Neuronal stem cell (in vitro differentiated cells): ENCODE data around the gene CEP44.

Experiments
- DNase-seq: peaks from one replicate; pipeline ENCODE4 v3.0.0-alpha.2; 2013; ENCODE audit warnings: low spot score
- H2AFZ ChIP-seq: one replicate; pipeline ENCODE4 v1.6.1; 2013; ENCODE audit warnings: mild to moderate bottlenecking, low read length, inconsistent platforms
- H2AK5ac ChIP-seq: 2 replicates; pipeline ENCODE4 v1.6.1; 2013; ENCODE audit warnings: low read depth, mild to moderate bottlenecking, inconsistent platforms, low read length, moderate library complexity, mixed read lengths
- H2BK120ac ChIP-seq: 2 replicates; pipeline ENCODE4 v1.6.1; 2013; ENCODE audit warnings: low read depth, mild to moderate bottlenecking, inconsistent platforms, low read length, moderate library complexity, mixed read lengths
- H2BK12ac ChIP-seq: one replicate; pipeline ENCODE4 v1.6.1; 2013; ENCODE audit warnings: low read length, inconsistent platforms
- H2BK15ac ChIP-seq: 2 replicates; pipeline ENCODE4 v1.6.1; 2013; ENCODE audit warnings: mild to moderate bottlenecking, low read length, inconsistent platforms, mixed read lengths
- H2BK5ac ChIP-seq: one replicate; pipeline ENCODE4 v1.6.1; 2013; ENCODE audit warnings: inconsistent platforms, mild to moderate bottlenecking, low read length, moderate library complexity
- H3K14ac ChIP-seq: one replicate; pipeline ENCODE4 v1.6.1; 2013; ENCODE audit warnings: low read length, inconsistent platforms
- H3K18ac ChIP-seq: 2 replicates; pipeline ENCODE4 v1.6.1; 2013; ENCODE audit warnings: low read length, inconsistent platforms
- H3K23ac ChIP-seq: 2 replicates; pipeline ENCODE4 v1.6.1; 2013; ENCODE audit warnings: low read depth, mild to moderate bottlenecking, mixed read lengths, low read length, inconsistent platforms; ENCODE audit not compliant: poor library complexity
- H3K27ac ChIP-seq: replicated peaks from 3 replicates; pipeline ENCODE4 v1.5.1; 2013; ENCODE audit warnings: low read length, inconsistent platforms
- H3K27me3 ChIP-seq, 3 experiments: 2 replicates each; pipeline ENCODE4 v1.6.1; 2013; ENCODE audit warnings: low read length in 3 of 3, mild to moderate bottlenecking in 2 of 3, inconsistent platforms in 1 of 3, low read depth in 1 of 3, mixed read lengths in 1 of 3, moderate library complexity in 1 of 3; ENCODE audit not compliant: control insufficient read depth in 3 of 3, insufficient read depth in 3 of 3
- H3K36me3 ChIP-seq, 2 donors: replicated peaks in 1 of 2; 2 replicates each; pipeline ENCODE4 v1.6.1; 2013; ENCODE audit warnings: low read length in 2 of 2; ENCODE audit not compliant: control insufficient read depth in 2 of 2, insufficient read depth in 2 of 2
- H3K4ac ChIP-seq: 2 replicates; pipeline ENCODE4 v1.6.1; 2013; ENCODE audit warnings: inconsistent platforms, mild to moderate bottlenecking, low read length, moderate library complexity
- H3K4me1 ChIP-seq, 2 donors: 1 replicate in 1 of 2; 2 replicates in 1 of 2; pipeline ENCODE4 v1.6.1; 2013; ENCODE audit warnings: low read length in 2 of 2, low read depth in 1 of 2; ENCODE audit not compliant: control insufficient read depth in 2 of 2, insufficient read depth in 1 of 2
- H3K4me2 ChIP-seq: one replicate; pipeline ENCODE4 v1.6.1; 2013; ENCODE audit warnings: mild to moderate bottlenecking, low read length, inconsistent platforms; ENCODE audit not compliant: insufficient read depth, poor library complexity, severe bottlenecking
- H3K4me3 ChIP-seq, 2 donors: 2 replicates each; pipeline ENCODE4 v1.5.1; 2013; ENCODE audit warnings: low read length in 2 of 2, mild to moderate bottlenecking in 2 of 2, inconsistent platforms in 1 of 2, moderate library complexity in 1 of 2
- H3K79me1 ChIP-seq: one replicate; pipeline ENCODE4 v1.6.1; 2013; ENCODE audit warnings: low read depth, mild to moderate bottlenecking, inconsistent platforms, low read length, moderate library complexity
- H3K9ac ChIP-seq: one replicate; pipeline ENCODE4 v1.6.1; 2013; ENCODE audit warnings: mild to moderate bottlenecking, low read depth, low read length, inconsistent platforms; ENCODE audit not compliant: poor library complexity
- H3K9me3 ChIP-seq, 2 donors: replicated peaks in 1 of 2; 2 replicates each; pipeline versions ENCODE3 to v1.6.1; 2013; ENCODE audit warnings: low read length in 2 of 2, mild to moderate bottlenecking in 2 of 2, inconsistent platforms in 1 of 2, low read depth in 1 of 2, mixed read lengths in 1 of 2, moderate library complexity in 1 of 2; ENCODE audit not compliant: control insufficient read depth in 2 of 2, insufficient read depth in 1 of 2
- H4K8ac ChIP-seq: one replicate; pipeline ENCODE4 v1.6.1; 2013; ENCODE audit warnings: low read depth, mild to moderate bottlenecking, inconsistent platforms, low read length, moderate library complexity
- H4K91ac ChIP-seq: one replicate; pipeline ENCODE4 v1.6.1; 2013; ENCODE audit warnings: low read length, low read depth, mild to moderate bottlenecking, inconsistent platforms; ENCODE audit not compliant: poor library complexity
- WGBS, 2 donors: extraction: QIAGEN DNeasy Blood & Tissue Kit; methylation state at CpG; one replicate each; pipeline ENCODE4 v1.1.7; 2013; ENCODE audit warnings: missing lambda C conversion rate in 2 of 2, mixed read lengths in 1 of 2; ENCODE audit not compliant: insufficient read length in 2 of 2, insufficient replicate concordance in 1 of 2; ENCODE audit errors: extremely low coverage in 2 of 2; 5-methylcytosine and 5-hydroxymethylcytosine counted together

The CEP44 gene

DNA sequence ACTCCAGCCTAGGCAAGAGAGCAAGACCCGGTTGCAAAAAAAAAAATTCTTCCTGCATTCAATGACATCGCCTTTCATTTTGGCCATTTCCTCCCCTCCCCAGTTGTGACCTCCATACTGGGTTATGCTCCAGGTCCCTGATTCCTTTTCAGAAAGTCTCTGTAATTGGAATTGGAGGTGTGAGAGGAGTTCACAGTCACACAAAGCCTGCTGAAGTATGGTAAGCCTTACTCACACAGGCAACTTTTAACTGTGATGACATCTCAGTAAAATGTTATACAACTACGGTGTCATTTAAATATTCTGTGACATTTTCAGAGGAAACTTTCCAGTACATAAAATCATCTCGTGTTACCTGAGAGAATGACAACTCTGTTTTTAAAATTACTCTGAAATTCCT is 73.6 kb downstream of the CEP44 start:
- H3K27ac ChIP-seq = no peak overlapping the region
- no peak overlapping the region for H2AK5ac ChIP-seq
- no peak overlapping the region for H2BK5ac ChIP-seq
- no peaks in the 10 kb centered on the region for H3K4me1 ChIP-seq
- H2BK120ac ChIP-seq = no peak overlapping the region
- H3K4ac ChIP-seq = no peak overlapping the region
- no CpG with 5 or more reads among the region's 4 CpGs for WGBS, 2 donors
- no peak overlapping the region for H3K14ac ChIP-seq
- H3K4me2 ChIP-seq = no peak overlapping the region
- no peak overlapping the region for H2BK12ac ChIP-seq
- no peaks in the 10 kb centered on the region for H3K79me1 ChIP-seq
- H3K27me3 ChIP-seq = no peaks in the 10 kb centered on the region
- no peaks in the 10 kb centered on the region for H3K36me3 ChIP-seq
- H3K9ac ChIP-seq = no peak overlapping the region
- no peak for DNase-seq
- no peak overlapping the region for H3K18ac ChIP-seq
- H4K8ac ChIP-seq = no peak overlapping the region
- no peak overlapping the region for H3K4me3 ChIP-seq
- H3K23ac ChIP-seq = no peak overlapping the region
- no peak overlapping the region for H4K91ac ChIP-seq
- no peak overlapping the region for H2BK15ac ChIP-seq
- no peaks in the 10 kb centered on the region for H3K9me3 ChIP-seq
- no peak overlapping the region for H2AFZ ChIP-seq

DNA sequence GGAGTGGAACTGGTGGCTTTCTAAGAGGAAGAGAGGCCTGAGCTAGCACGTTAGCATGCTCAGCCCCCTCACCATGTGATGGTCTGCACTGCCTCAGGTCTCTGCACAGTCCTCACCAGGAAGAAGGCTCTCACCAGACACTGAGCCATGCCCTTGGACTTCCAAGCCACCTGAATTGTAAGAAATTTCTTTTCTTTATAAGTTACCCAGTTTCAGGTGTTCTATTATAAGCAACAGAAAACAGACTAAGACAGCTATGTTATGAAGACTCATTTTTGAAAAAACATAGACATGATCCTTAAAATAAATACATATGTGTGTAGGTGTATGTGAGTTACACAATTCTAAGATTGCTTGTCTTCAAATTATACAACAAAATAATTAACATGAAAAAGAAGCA is 74.7 kb downstream of the CEP44 start:
- Histone ChIP-seq H3K23ac (no peak overlapping the region), H3K27ac (no peak overlapping the region), H3K9me3 (no peaks in the 10 kb centered on the region), H3K4me2 (no peak overlapping the region), H3K4me1 (no peaks in the 10 kb centered on the region), H3K14ac (no peak overlapping the region), H4K91ac (no peak overlapping the region), H3K27me3 (no peaks in the 10 kb centered on the region), H3K18ac (no peak overlapping the region), H3K36me3 (no peaks in the 10 kb centered on the region), H2AFZ (no peak overlapping the region), H2BK5ac (no peak overlapping the region), H3K4me3 (no peak overlapping the region), H2BK12ac (no peak overlapping the region), H3K79me1 (no peaks in the 10 kb centered on the region), H2BK120ac (no peak overlapping the region), H3K4ac (no peak overlapping the region), H2AK5ac (no peak overlapping the region), H2BK15ac (no peak overlapping the region), H4K8ac (no peak overlapping the region), H3K9ac (no peak overlapping the region)
- no peak for DNase-seq
- no CpG with 5 or more reads among the region's 1 CpG for WGBS, 2 donors

DNA sequence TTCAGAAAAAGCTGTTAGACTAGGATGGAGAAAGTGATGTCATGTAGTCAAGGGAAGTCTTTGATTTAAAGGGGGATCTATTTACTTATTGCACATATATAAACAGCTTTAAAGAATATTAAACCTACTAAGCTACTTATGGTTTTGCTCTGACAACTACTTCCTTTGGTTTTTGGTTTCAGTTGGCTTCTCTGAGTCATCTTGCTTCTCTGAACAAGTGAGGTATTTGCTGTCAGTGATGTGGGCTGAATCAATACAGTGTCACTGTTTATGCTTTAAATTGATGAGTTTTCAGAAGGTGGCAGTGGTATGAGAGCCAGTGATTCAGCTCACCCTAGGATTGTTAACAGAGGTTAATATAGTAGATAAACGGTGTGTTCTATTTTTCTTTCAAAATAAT is 75.1 kb downstream of the CEP44 start:
- Histone ChIP-seq H4K8ac (no peak overlapping the region), H3K9me3 (no peaks in the 10 kb centered on the region), H2BK15ac (no peak overlapping the region), H3K23ac (no peak overlapping the region), H3K4ac (no peak overlapping the region), H2AFZ (no peak overlapping the region), H4K91ac (no peak overlapping the region), H3K27ac (no peak overlapping the region), H3K79me1 (no peaks in the 10 kb centered on the region), H3K36me3 (no peaks in the 10 kb centered on the region), H3K18ac (no peak overlapping the region), H2AK5ac (no peak overlapping the region), H2BK120ac (no peak overlapping the region), H2BK12ac (no peak overlapping the region), H3K14ac (no peak overlapping the region), H3K4me2 (no peak overlapping the region), H3K9ac (no peak overlapping the region), H3K4me3 (no peak overlapping the region), H2BK5ac (no peak overlapping the region), H3K27me3 (no peaks in the 10 kb centered on the region), H3K4me1 (no peaks in the 10 kb centered on the region)
- no peak for DNase-seq
- WGBS, 2 donors = no CpG with 5 or more reads among the region's 1 CpG

DNA sequence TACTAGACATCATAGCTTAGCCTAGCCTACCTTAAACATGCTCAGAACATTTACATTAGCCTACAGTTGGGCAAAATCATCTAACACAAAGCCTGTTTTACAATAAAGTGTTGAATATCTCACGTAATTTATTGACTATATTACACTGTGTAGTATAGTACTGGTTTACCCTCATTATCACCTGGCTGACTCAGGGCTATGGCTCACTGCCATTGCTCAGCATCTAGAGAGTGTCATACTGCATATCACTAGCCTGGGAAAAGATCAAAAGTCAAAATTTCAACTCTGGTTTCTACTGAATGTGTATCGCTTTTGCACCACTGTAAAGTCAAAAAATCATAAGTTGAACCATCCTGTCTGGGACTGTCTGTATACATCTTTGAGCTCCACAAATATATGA is 78.6 kb downstream of the CEP44 start:
- no peaks in the 10 kb centered on the region for H3K27me3 ChIP-seq
- no peak overlapping the region for H2BK5ac ChIP-seq
- no peak overlapping the region for H2BK15ac ChIP-seq
- no peak overlapping the region for H2AK5ac ChIP-seq
- no peaks in the 10 kb centered on the region for H3K4me1 ChIP-seq
- H3K23ac ChIP-seq = no peak overlapping the region
- no peak for DNase-seq
- no peak overlapping the region for H3K4me2 ChIP-seq
- H3K36me3 ChIP-seq = no peaks in the 10 kb centered on the region
- no peak overlapping the region for H2AFZ ChIP-seq
- no peaks in the 10 kb centered on the region for H3K9me3 ChIP-seq
- no peak overlapping the region for H3K18ac ChIP-seq
- H3K27ac ChIP-seq = no peak overlapping the region
- H4K91ac ChIP-seq = no peak overlapping the region
- WGBS, 2 donors = no CpG with 5 or more reads among the region's 2 CpGs
- no peak overlapping the region for H3K4ac ChIP-seq
- H3K4me3 ChIP-seq = no peak overlapping the region
- no peaks in the 10 kb centered on the region for H3K79me1 ChIP-seq
- no peak overlapping the region for H3K14ac ChIP-seq
- no peak overlapping the region for H2BK120ac ChIP-seq
- no peak overlapping the region for H3K9ac ChIP-seq
- no peak overlapping the region for H4K8ac ChIP-seq
- H2BK12ac ChIP-seq = no peak overlapping the region
